NCI-H774 (cell line): ENCODE measurements around the gene TNP2.
"Not testable (repeated sequence)": the region's sequence is repeated elsewhere in the genome, so short reads cannot be mapped to it uniquely, and the experiment has no call there.

Source experiments
- DNase-seq: peaks from one replicate; lab custom pipeline; 2025; lab: John Stamatoyannopoulos, UW

Gene TNP2

GRCh38 chr16:11239644-11240632 lies 29.2 kb downstream of the TNP2 start:
- no peak for DNase-seq

GRCh38 chr16:11238272-11239202 lies 30.6 kb downstream of the TNP2 start:
- DNase-seq: no peak

- DNase-seq: no peak
These were observed 32.5 kb downstream of the TNP2 start for GRCh38 chr16:11236461-11237254.

- no peak for DNase-seq
These were observed 33.5 kb downstream of the TNP2 start for GRCh38 chr16:11235703-11235991.

DNA sequence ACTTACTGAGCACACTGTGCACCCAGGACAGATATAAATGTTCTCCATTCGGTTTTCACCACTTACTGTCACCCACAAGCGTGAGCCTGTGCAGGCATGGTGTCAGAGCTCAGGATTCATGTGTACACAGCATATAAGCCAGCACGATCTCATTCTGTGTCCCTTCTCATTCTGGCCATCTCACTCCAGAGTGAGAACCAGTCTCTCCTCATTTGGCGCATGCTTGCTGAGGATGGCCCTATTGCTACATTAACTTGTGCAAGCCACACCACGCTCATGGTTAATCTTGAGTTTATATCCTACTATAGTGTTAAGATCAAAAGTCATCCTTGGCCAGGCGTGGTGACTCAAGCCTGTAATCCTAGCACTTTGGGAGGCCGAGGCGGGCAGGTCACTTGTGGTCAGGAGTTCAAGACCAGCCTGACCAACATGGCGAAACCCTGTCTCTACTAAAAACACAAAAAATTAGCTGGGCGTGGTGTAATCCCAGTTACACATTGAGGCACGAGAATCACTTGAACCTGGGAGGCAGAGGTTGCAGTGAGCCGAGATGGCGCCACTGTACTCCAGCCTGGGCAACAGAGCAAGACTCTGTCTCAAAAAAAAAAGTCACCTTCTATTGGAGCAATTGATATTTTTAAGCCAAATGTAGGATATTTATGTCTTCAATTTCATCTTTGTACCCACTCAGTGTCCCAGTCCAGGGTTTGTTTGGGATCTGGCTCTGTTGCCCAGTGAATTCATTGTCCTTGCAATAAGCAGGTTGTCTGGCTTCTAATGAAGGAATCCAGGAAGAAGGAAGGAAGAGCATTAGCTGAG lies 34.0 kb downstream of the TNP2 start:
- DNase-seq: no peak

DNA sequence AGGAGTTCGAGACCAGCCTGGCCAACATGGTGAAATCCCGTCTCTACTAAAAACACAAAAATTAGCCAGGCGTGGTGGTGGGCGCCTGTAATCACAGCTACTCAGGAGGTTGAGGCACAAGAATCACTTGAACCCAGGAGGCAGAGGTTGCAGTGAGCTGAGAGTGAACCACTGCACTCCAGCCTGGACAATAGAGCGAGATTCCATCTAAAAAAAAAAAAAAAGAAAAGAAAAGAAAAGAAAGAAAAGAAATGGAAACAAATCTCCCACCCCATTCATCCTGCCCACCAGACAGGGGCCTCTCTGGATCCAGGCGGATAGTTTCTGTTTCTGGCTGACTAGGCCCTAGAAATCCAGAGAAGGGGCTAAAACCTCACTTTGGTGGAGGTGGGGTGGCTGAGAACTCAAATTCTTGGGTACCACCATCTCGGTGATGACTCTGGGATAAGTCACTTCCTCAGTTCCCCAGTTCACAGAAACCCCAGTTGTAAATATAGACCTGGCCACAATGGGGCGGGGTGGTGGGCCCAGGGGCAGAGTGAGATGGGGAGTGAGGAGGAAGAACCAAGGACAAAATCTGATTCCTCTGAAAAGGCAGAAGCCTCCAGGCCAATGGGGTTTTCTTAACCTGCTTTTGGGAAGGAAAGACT lies 35.3 kb downstream of the TNP2 start:
- no peak for DNase-seq

- no peak for DNase-seq
These were observed 36.0 kb downstream of the TNP2 start for GRCh38 chr16:11232852-11233726.

DNA sequence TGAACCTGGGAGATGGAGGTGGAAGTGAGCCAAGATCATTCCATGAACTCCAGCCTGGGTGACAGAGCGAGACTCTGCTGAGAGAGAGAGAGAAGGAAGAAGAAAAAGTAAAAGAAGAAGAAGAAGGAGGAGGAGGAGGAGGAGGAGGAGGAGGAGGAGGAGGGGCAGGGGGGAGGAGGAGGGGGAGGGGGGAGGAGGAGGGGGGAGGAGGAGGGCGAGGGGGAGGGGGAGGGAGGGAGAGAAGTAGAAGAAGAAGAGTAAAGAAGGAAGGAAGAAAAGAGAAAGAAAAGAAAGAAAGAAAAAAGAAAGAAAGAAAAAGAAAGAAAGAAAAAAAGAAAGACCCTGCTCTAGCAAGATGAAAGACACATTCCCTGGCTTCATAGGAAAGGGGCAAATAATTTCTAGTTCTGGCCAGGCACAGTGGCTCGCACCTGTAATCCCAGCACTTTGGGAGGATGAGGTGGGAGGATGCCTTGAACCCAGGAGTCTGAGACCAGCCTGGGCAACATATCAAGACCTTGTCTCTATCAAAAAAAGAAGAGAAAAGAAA lies 36.7 kb downstream of the TNP2 start:
- DNase-seq: no peak

GRCh38 chr16:11231367-11231970 lies 37.7 kb downstream of the TNP2 start:
- DNase-seq: no peak

- no peak for DNase-seq
These were observed 39.2 kb downstream of the TNP2 start for GRCh38 chr16:11229906-11230305.

DNA sequence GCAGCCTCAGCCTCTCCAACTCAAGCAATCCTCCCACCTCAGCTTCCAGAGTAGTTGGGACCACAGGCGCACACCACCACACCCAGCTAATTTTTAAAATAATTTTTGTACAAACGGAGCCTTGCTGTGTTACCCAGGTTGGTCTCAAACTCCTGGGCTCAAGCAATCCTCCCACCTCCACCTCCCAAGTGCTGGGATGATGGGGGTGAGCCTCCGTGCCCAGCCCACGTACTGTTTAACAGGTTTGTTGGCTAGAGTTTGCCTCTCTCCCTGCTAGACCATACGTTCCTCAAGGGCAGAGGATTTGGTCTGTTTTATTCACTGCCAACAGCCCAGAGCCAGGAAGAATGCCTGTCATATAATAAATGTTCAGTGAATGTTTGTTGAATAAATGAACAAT lies 39.7 kb downstream of the TNP2 start:
- no peak for DNase-seq

DNA sequence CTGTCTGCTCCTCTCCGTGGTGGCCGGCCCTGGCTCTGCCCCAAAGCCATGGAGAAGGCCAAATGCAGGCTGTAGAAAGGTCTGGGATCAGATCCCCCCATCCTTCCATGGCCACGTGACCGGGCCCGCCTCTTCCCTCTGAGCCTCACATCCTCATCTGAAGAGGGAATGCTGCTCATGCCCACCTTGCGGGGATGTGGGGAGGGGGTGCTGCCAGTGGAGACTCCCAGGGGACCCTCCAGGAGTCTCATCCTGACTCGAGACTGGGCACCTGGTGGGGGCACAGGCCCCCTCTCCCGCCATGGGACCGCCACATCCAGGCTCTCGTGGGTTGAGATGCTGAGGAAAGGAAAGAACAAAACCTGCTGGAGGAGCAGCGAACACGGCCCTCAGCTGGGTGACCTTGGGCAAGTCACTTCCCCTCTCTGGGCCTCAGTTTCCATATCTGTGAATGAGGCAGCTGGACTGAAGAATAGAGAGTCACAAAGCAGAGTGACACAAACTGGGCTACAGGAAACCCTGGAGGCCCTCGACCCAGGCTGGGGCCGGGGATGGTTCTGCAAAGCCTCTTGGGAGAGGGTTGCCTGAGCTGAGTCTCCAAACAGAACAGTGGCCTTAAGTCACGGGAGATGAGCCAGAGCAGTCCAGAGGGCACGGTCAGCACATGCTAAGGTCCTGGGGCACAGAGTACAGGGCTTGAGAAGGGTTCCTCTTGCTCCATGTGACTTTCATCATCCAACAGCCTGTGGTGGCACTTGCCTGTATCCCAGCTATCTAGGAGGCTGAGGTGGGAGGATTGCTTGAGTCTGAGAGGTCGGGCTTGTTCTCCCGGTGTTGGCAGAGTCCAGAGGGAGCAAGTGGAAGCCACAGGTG lies 43.2 kb downstream of the TNP2 start:
- DNase-seq: no peak

GRCh38 chr16:11224894-11225676 lies 44.0 kb downstream of the TNP2 start:
- no peak for DNase-seq

DNA sequence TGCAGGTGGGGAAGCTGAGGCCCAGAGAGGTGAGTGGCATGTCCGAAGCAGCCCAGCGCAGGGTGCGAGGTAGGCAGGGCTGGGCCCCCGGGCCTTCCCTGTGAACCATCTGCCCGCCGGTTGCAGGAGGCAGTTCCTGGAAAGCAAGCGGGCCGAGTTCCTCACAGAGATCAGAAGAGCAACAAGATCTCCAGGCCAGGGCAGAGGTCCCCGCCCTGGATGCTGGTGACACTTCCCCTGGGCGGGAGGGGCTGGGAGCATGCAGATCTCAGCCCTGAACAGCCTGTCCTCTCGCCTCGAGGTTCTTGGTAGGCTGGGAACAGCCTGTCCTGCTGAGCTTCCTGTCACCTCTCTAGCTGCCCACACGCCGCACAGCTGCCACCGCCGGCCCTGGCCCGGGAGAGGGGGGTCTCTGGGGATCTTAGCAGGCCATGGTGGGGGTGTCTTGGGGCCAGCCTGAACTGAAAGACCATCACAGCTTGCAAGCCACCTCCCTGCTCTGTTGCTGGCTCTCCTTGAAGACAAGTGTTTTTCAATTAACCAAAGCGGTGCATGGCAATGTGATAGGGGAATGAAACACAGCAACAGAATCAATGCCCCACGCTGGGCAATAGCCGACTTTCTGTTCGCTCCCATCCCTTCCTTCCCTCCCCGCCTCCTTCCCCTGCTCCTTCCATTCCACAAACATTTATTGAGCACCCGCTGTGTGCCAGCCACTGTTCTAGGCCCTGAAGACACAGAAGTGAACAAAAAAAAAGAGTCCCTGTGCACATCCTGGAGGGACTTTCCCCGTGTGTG lies 44.8 kb downstream of the TNP2 start:
- DNase-seq: no peak

DNA sequence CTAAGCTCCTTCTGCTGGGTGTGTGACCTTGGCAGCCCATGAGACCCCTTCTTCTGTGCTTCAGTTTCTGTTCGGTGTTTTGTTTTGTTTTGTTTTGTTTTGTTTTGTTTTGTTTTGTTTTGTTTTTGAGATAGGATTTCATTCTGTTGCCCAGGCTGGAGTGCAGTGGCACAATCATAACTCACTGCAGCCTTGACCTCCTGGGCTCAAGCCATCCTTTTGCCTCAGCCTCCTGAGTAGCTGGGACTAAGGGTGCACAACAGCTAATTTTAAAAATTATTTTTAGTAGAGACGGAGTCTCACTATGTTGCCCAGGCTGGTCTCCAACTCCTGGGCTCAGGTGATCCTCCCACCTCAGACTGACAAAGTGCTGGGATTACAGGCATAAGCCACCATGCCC lies 48.6 kb downstream of the TNP2 start:
- DNase-seq: not testable (repeated sequence)

GRCh38 chr16:11219178-11219577 lies 49.9 kb downstream of the TNP2 start:
- DNase-seq: no peak
